Posterior cingulate gyrus (tissue), 11 donors: ENCODE measurements around the gene EXD2.
"Not testable (repeated sequence)": the region's sequence is repeated elsewhere in the genome, so short reads cannot be mapped to it uniquely, and the experiment has no call there.

Experiments
- DNase-seq, 10 donors: peaks; one replicate each; pipeline versions ENCODE4 v3.0.0 to v3.0.0-alpha.2; 2020 to 2021; ENCODE audit warnings: mixed read lengths in 3 of 10
- intact Hi-C: fragments of 100-400 bp; cut with DNase I; formaldehyde crosslinking; loops from one replicate; pipeline ENCODE4 v1.15.1; 2023

The EXD2 gene

GRCh38 chr14:69183735-69184134 is 7.6 kb upstream of the EXD2 start:
- DNase-seq, result no peak
- intact Hi-C loops, result no loop called here

DNA sequence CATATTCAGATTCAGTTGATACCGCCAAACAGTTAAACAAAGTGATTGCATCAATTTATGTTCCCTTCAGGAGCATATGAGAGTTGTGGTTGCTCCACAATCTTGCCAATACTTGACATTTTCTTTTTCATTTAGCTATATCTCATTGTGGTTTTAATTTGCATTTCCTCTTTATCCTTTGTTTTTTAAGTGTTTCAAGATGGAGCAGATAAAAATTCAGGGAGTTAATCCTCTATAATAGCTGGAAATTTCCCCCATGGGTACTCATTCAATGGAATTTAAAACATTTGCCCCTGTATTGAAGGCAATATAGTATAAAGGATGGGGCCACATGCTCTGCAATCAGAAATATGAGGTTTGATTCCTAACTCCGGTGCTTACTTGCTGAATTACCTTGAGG is 1.1 kb upstream of the EXD2 start:
- no peak for DNase-seq
- intact Hi-C loops, result loop anchor here (2.0 to 10.0 kb wide), 3 partner anchors 37 to 207 kb away; partner anchors contain the start of genes DCAF5, ERH and SLC39A9

GRCh38 chr14:69193721-69194120 is 2.4 kb downstream of the EXD2 start:
- no peak for DNase-seq
- intact Hi-C loops, result loop anchor here (5.0 to 10.0 kb wide), 2 partner anchors 59 to 204 kb away; partner anchors contain the start of genes ERH and SLC39A9

GRCh38 chr14:69199786-69200185 is 8.5 kb downstream of the EXD2 start:
- DNase-seq, result no peak
- intact Hi-C loops, result loop anchor here (10.0 kb wide), 1 partner anchor 65 kb away; no protein-coding TSS in a partner anchor

DNA sequence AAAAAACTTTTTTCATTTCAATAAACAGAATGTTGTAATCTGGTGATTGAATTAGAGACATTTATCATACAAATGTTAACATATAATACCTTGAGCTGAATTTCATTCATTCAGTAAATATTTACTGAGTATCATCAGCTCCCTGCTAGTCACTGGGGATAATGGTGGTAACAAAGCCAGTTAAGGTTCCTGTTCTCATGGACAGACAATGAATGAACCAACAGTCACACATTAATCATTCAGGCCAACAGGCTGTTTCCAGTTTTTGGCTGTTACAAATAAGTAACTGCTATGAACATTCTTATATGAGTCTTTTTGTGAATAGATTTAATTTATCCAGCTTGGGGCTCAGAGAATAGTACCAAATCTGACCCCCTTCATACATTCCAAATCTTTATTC is 13.5 kb downstream of the EXD2 start:
- DNase-seq, result no peak
- intact Hi-C loops, result no loop called here

GRCh38 chr14:69207435-69208041 is 16.2 kb downstream of the EXD2 start:
- intact Hi-C loops, result no loop called here
- no peak for DNase-seq

DNA sequence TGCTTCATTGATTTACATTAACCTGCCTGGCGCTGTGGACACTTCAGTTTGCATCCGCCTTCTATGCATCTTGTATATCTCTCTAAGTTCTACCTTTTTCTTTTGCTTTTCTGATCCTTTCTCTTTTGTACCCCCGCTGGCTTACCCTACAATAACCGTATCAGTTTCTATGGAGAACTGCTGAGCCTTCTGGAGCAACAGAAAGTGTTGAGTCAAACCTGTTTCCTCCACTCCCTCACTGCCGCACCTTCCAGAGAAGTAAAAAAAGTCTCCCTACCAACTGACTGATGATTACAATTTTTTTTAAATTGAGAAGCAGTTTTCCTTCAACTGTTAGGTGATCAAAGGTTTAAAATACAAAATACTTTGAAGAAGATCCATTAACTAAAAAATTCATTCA is 17.4 kb downstream of the EXD2 start:
- no peak for DNase-seq
- intact Hi-C loops, result no loop called here

- DNase-seq, result no peak
- intact Hi-C loops, result no loop called here
Observed at GRCh38 chr14:69214393-69214792, 23.1 kb downstream of the EXD2 start.

GRCh38 chr14:69217663-69218062 is 26.4 kb downstream of the EXD2 start:
- DNase-seq, intact Hi-C loops: not testable (repeated sequence)

DNA sequence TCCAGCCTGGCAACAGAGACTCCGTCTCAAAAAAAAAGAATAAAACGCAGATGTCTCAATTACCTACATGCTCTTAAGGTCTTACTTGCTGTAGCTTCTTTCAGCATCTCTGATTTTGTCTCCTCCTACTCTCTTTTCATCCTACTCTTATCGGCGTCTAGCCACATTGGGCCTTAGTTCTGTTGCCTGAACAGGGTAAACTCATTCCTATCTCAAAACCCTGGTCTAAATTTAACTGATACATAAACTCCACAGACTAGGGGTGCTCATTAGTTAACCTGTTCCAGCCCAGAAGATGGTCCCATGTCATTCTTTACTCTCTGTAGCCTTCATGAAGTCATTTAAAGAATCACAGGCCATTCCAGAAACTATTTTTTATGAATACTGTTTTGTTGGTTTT is 33.6 kb downstream of the EXD2 start:
- DNase-seq, result no peak
- intact Hi-C loops, result no loop called here

DNA sequence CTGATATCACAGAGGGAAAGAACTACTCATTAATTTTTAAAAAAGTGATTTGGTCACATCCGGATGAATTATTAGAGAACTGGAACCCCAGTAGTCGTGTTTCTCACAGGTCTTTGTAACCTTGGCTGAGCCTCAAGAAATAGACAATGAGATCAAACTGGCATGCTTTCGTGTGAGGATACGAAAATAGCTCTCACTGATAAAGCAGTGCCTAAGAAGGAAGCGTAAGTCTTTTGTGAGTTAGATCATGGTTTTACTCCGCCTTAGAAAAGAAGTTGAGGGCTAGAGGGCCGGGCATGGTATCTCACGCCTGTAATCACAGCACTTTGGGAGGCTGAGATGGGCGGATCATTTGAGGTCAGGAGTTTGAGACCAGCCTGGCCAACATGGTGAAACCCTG is 34.9 kb downstream of the EXD2 start:
- no peak for DNase-seq
- intact Hi-C loops, result no loop called here

GRCh38 chr14:69226736-69227135 is 35.4 kb downstream of the EXD2 start:
- intact Hi-C loops, result no loop called here
- no peak for DNase-seq

DNA sequence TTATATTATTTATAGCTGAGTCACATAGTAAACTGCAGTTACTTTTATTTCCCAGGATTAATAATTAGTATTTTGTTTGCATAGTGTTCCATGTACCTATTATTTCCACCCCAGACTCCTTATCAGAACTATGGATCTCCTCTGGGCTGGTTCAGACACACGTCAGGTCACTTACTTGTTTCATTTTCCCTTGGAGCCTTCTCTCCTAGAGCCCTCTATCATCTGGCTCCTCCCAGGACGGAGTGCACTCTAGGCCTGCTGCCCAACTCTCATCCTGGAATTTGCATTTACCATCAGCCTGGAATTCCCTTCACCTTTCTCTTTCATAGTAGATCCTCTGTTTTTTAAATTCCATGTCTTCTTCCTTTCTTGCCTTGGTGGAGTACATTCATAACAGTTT is 40.2 kb downstream of the EXD2 start:
- DNase-seq, result no peak
- intact Hi-C loops, result no loop called here

GRCh38 chr14:69232388-69232787 is 41.1 kb downstream of the EXD2 start:
- DNase-seq, result no peak
- intact Hi-C loops, result no loop called here

- intact Hi-C loops, result no loop called here
- no peak for DNase-seq
Observed at GRCh38 chr14:69234106-69234505, 42.8 kb downstream of the EXD2 start.

GRCh38 chr14:69235708-69236107 is 44.4 kb downstream of the EXD2 start:
- DNase-seq, result no peak
- intact Hi-C loops, result no loop called here

DNA sequence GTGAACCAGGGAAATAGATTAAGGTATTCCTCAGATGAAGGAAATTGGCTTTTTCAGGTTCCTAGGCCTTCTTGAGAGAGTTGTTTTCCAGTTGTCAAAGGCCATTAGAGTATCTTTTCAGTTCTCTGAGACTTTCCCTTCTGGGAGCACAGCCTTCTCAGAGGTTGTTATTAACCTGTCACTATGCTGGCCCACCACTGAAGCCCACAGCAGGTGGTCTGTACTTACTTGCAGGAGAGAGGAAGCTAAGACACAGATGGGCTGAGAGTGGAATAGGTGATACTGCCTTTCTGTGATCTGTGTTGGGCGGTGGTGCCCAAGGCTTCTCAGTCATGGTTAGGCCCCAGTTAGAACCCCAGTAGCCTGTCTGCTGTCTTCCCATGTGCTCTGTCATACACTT is 45.8 kb downstream of the EXD2 start:
- intact Hi-C loops, result no loop called here
- no peak for DNase-seq

- intact Hi-C loops, result no loop called here
- peak in 2 of 10 donors; percentile 12 to 74 for DNase-seq
Observed at GRCh38 chr14:69237584-69237983, 46.3 kb downstream of the EXD2 start.

DNA sequence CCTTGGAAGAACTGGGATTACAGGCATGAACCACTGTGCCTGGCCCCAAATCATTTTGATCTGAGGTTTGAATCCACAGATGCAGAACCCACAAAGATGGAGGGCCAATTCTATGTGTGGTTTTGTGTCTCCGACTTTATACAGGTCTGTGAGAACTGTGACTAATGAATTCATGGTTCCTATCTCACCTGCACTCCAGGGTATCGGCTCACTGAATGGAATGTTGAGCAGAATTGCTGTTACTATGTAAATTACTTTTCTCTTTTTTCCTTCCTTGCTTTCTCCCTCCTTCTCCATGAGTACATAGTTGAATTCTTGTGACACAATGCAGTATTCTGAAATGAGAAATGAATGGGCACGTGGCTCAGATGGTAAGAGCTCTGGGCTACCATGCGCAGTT is 47.6 kb downstream of the EXD2 start:
- DNase-seq, result no peak
- intact Hi-C loops, result no loop called here

GRCh38 chr14:69240527-69241173 is 49.4 kb downstream of the EXD2 start:
- intact Hi-C loops, result loop anchor here (5.0 kb wide), 1 partner anchor 88 kb away; the partner anchor contains the start of gene DCAF5
- no peak for DNase-seq

DNA sequence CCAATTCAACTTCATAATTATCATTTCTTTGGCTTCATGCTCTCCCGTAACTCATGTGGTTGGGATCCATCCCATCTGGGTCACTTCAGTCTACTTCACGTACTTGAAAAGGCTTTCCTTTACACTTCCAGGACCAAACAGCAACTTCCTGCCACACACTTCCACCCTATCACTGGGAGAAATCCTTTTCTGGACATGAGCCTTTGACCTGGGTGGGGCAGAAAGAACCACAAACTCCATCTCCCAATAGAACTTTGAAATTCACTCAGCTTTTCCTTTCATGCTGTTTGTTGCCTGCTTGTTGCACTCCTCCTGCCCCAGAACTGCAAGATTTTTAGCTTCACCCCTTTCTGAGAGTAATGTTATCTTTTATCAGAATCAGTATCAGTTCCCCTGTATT is 50.3 kb downstream of the EXD2 start:
- intact Hi-C loops, result loop anchor here (5.0 kb wide), 1 partner anchor 89 kb away; the partner anchor contains the start of gene DCAF5
- DNase-seq, result no peak
